Frontal cortex (tissue), 4 donors: ENCODE results near the gene SLC25A21. TPM values are rescaled to one million over a fixed set of nuclear protein-coding genes. Genes with fewer than 3 reads are reported as not detected.

ENCODE experiments used
- DNase-seq, 2 donors: peaks; one replicate each; pipeline ENCODE4 v3.0.0; 2012; ENCODE audit warnings: low spot score in 2 of 2
- FAIRE-seq: peaks from 2 replicates; lab custom pipeline; 2012; peaks lifted over from hg19 to GRCh38; lab: Jason Lieb, UNC
- total RNA-seq: library from RNA; depleted of rRNA; stranded (reverse); fragments of >200 nt; gene quantifications from one replicate; pipeline ENCODE4 v1.2.3, GENCODE V29; 2014
- donor health status: control.
- donor health status: control.
- donor health status: control.

Gene SLC25A21
- total RNA-seq, 1 donor from 2014 or later = 6.1 TPM

- FAIRE-seq (no peak), DNase-seq (no peak)
Observed at GRCh38 chr14:36857136-36857535, 315.3 kb downstream of the SLC25A21 start.

- DNase-seq (no peak), FAIRE-seq (no peak)
Observed at GRCh38 chr14:36856095-36856878, 316.1 kb downstream of the SLC25A21 start.

GRCh38 chr14:36855396-36855795 is 317.0 kb downstream of the SLC25A21 start:
- DNase-seq = no peak

GRCh38 chr14:36852981-36853691 is 319.3 kb downstream of the SLC25A21 start:
- FAIRE-seq (no peak), DNase-seq (no peak)

More at GRCh38 chr14:36855396-36855795, 317.0 kb downstream of the SLC25A21 start:
- no peak for FAIRE-seq

- no peak for FAIRE-seq
- no peak for DNase-seq
Observed at GRCh38 chr14:36848213-36848612, 324.2 kb downstream of the SLC25A21 start.

- no peak for DNase-seq
- no peak for FAIRE-seq
Observed at GRCh38 chr14:36847366-36847765, 325.0 kb downstream of the SLC25A21 start.

- no peak for FAIRE-seq
- DNase-seq = no peak
Observed at GRCh38 chr14:36845356-36846012, 326.9 kb downstream of the SLC25A21 start.

- no peak for FAIRE-seq
- no peak for DNase-seq
Observed at GRCh38 chr14:36844443-36845195, 327.8 kb downstream of the SLC25A21 start.

- FAIRE-seq (no peak), DNase-seq (no peak)
Observed at GRCh38 chr14:36843410-36843809, 329.0 kb downstream of the SLC25A21 start.

- no peak for FAIRE-seq
- DNase-seq = no peak
Observed at GRCh38 chr14:36835128-36835527, 337.3 kb downstream of the SLC25A21 start.

GRCh38 chr14:36834293-36834692 is 338.1 kb downstream of the SLC25A21 start:
- no peak for FAIRE-seq
- DNase-seq = no peak

GRCh38 chr14:36829547-36829946 is 342.9 kb downstream of the SLC25A21 start:
- FAIRE-seq = no peak
- DNase-seq = no peak

GRCh38 chr14:36827861-36828260 is 344.5 kb downstream of the SLC25A21 start:
- no peak for DNase-seq
- FAIRE-seq = no peak

GRCh38 chr14:36826614-36827013 is 345.8 kb downstream of the SLC25A21 start:
- DNase-seq = no peak
- no peak for FAIRE-seq

- no peak for DNase-seq
- FAIRE-seq = no peak
Observed at GRCh38 chr14:36824854-36825253, 347.6 kb downstream of the SLC25A21 start.

- no peak for FAIRE-seq
- DNase-seq = no peak
Observed at GRCh38 chr14:36823651-36824050, 348.8 kb downstream of the SLC25A21 start.

GRCh38 chr14:36822685-36823084 is 349.7 kb downstream of the SLC25A21 start:
- FAIRE-seq = no peak
- no peak for DNase-seq

GRCh38 chr14:36820901-36821300 is 351.5 kb downstream of the SLC25A21 start:
- no peak for DNase-seq
- no peak for FAIRE-seq

- no peak for DNase-seq
- FAIRE-seq = no peak
Observed at GRCh38 chr14:36820111-36820709, 352.2 kb downstream of the SLC25A21 start.
